Stimulated activated CD8-positive, alpha-beta memory T cell treated with anti-CD3 and anti-CD28 coated beads, Interleukin-15, amount 100 ng/mL, for 24 hours (primary cell): ENCODE data around the gene MICAL3.

Experiments used
- DNase-seq: peaks from one replicate; pipeline ENCODE4 v3.0.0-alpha.2; 2020; ENCODE audit warnings: low read depth

The MICAL3 gene

GRCh38 chr22:17913801-17914347 lies 110.5 kb downstream of the MICAL3 start:
- DNase-seq = no peak

GRCh38 chr22:17912945-17913721 lies 111.2 kb downstream of the MICAL3 start:
- DNase-seq = no peak

GRCh38 chr22:17911887-17912286 lies 112.5 kb downstream of the MICAL3 start:
- DNase-seq = no peak

GRCh38 chr22:17911312-17911705 lies 113.1 kb downstream of the MICAL3 start:
- no peak for DNase-seq

GRCh38 chr22:17910561-17911311 lies 113.6 kb downstream of the MICAL3 start:
- DNase-seq = no peak

GRCh38 chr22:17907748-17908051 lies 116.7 kb downstream of the MICAL3 start:
- no peak for DNase-seq

- DNase-seq = no peak
Observed at GRCh38 chr22:17906978-17907747, 117.2 kb downstream of the MICAL3 start.

GRCh38 chr22:17905445-17905844 lies 118.9 kb downstream of the MICAL3 start:
- DNase-seq = no peak

- DNase-seq = no peak
Observed at GRCh38 chr22:17903564-17904295, 120.6 kb downstream of the MICAL3 start.

- DNase-seq = no peak
Observed at GRCh38 chr22:17902960-17903359, 121.4 kb downstream of the MICAL3 start.

- DNase-seq = no peak
Observed at GRCh38 chr22:17898375-17898774, 126.0 kb downstream of the MICAL3 start.

GRCh38 chr22:17897858-17898257 lies 126.5 kb downstream of the MICAL3 start:
- no peak for DNase-seq

- DNase-seq = no peak
Observed at GRCh38 chr22:17897426-17897825, 126.9 kb downstream of the MICAL3 start.

GRCh38 chr22:17896586-17896985 lies 127.8 kb downstream of the MICAL3 start:
- no peak for DNase-seq

GRCh38 chr22:17893900-17894535 lies 130.3 kb downstream of the MICAL3 start:
- DNase-seq = no peak

GRCh38 chr22:17892376-17892775 lies 132.0 kb downstream of the MICAL3 start:
- no peak for DNase-seq

GRCh38 chr22:17891481-17892167 lies 132.7 kb downstream of the MICAL3 start:
- no peak for DNase-seq

GRCh38 chr22:17890892-17891291 lies 133.5 kb downstream of the MICAL3 start:
- no peak for DNase-seq

GRCh38 chr22:17890245-17890671 lies 134.1 kb downstream of the MICAL3 start:
- no peak for DNase-seq

- no peak for DNase-seq
Observed at GRCh38 chr22:17888855-17889254, 135.5 kb downstream of the MICAL3 start.

GRCh38 chr22:17888439-17888838 lies 135.9 kb downstream of the MICAL3 start:
- no peak for DNase-seq
